Ishikawa (cell line): ENCODE data around the gene ANK3.

Experiments
- CEBPB ChIP-seq: IDR thresholded peaks from 2 replicates; pipeline ENCODE4 v1.6.1; 2012
- CREB1 ChIP-seq: IDR thresholded peaks from 2 replicates; pipeline ENCODE4 v1.6.1; 2012; ENCODE audit warnings: low read depth
- EP300 ChIP-seq: IDR thresholded peaks from 2 replicates; pipeline ENCODE4 v1.6.1; 2012; ENCODE audit warnings: borderline replicate concordance
- RAD21 ChIP-seq: IDR thresholded peaks from 2 replicates; pipeline ENCODE4 v1.6.1; 2012; ENCODE audit warnings: low read depth
- TAF1 ChIP-seq: IDR thresholded peaks from 2 replicates; pipeline ENCODE4 v1.6.1; 2012; ENCODE audit warnings: low read depth, mild to moderate bottlenecking
- TCF12 ChIP-seq: IDR thresholded peaks from 2 replicates; pipeline ENCODE4 v1.6.1; 2012; ENCODE audit warnings: low read depth
- YY1 ChIP-seq: IDR thresholded peaks from 2 replicates; pipeline ENCODE4 v1.6.1; 2012; ENCODE audit warnings: low read depth
- ZBTB7A ChIP-seq: IDR thresholded peaks from 2 replicates; pipeline ENCODE4 v1.6.1; 2012; ENCODE audit warnings: low read depth
- TF ChIP-seq, protein P1 (sequence below): IDR thresholded peaks from 2 replicates; pipeline ENCODE4 v1.6.1; 2012
- TF ChIP-seq, protein P2 (sequence below): IDR thresholded peaks from 2 replicates; pipeline ENCODE4 v1.6.1; 2012
- TF ChIP-seq, protein P3 (sequence below): IDR thresholded peaks from 2 replicates; pipeline ENCODE4 v1.6.1; 2012; ENCODE audit warnings: low read depth, mild to moderate bottlenecking

DNA sequence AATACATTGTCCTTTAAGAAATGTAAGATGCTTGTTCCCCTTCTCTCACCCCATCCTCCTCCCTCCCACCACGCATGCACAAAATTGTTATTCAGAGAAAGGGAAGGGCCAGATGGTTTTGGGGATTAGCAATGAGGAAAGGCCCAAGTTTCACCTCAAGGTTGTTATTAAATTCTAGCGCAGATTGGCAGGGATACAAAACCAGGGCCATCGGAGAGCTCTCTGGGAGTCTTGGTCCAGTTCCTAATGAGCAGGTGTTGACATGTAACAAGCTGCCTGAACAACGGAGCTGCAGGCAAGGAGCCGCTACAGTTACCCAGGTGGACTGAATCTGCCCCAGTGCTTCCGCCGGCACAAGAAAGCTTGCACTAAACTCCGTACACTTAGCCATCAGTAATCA lies 9.7 kb upstream of the ANK3 start:
- TF ChIP-seq TAF1 (no peak), YY1 (no peak), CEBPB (no peak), EP300 (no peak), CREB1 (no peak), TCF12 (no peak), RAD21 (no peak), ZBTB7A (no peak)
- TF ChIP-seq, protein P1, sequence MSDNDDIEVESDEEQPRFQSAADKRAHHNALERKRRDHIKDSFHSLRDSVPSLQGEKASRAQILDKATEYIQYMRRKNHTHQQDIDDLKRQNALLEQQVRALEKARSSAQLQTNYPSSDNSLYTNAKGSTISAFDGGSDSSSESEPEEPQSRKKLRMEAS, result no peak
- TF ChIP-seq, protein P2, sequence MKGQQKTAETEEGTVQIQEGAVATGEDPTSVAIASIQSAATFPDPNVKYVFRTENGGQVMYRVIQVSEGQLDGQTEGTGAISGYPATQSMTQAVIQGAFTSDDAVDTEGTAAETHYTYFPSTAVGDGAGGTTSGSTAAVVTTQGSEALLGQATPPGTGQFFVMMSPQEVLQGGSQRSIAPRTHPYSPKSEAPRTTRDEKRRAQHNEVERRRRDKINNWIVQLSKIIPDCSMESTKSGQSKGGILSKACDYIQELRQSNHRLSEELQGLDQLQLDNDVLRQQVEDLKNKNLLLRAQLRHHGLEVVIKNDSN, result no peak
- TF ChIP-seq, protein P3, sequence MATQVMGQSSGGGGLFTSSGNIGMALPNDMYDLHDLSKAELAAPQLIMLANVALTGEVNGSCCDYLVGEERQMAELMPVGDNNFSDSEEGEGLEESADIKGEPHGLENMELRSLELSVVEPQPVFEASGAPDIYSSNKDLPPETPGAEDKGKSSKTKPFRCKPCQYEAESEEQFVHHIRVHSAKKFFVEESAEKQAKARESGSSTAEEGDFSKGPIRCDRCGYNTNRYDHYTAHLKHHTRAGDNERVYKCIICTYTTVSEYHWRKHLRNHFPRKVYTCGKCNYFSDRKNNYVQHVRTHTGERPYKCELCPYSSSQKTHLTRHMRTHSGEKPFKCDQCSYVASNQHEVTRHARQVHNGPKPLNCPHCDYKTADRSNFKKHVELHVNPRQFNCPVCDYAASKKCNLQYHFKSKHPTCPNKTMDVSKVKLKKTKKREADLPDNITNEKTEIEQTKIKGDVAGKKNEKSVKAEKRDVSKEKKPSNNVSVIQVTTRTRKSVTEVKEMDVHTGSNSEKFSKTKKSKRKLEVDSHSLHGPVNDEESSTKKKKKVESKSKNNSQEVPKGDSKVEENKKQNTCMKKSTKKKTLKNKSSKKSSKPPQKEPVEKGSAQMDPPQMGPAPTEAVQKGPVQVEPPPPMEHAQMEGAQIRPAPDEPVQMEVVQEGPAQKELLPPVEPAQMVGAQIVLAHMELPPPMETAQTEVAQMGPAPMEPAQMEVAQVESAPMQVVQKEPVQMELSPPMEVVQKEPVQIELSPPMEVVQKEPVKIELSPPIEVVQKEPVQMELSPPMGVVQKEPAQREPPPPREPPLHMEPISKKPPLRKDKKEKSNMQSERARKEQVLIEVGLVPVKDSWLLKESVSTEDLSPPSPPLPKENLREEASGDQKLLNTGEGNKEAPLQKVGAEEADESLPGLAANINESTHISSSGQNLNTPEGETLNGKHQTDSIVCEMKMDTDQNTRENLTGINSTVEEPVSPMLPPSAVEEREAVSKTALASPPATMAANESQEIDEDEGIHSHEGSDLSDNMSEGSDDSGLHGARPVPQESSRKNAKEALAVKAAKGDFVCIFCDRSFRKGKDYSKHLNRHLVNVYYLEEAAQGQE, result no peak
